HG03354 (cell line): ENCODE data around the gene MGAT1.
A peak's percentile ranks its signal among the peaks of the same experiment; 100 is the strongest.

Experiments used
- ATAC-seq: cut with Tn5 transposase; IDR thresholded peaks from one replicate; pipeline ENCODE4 v1.9.1; 2021; ENCODE audit warnings: mild to moderate bottlenecking; ENCODE audit not compliant: unreplicated experiment, poor library complexity, severe bottlenecking

The MGAT1 gene

DNA sequence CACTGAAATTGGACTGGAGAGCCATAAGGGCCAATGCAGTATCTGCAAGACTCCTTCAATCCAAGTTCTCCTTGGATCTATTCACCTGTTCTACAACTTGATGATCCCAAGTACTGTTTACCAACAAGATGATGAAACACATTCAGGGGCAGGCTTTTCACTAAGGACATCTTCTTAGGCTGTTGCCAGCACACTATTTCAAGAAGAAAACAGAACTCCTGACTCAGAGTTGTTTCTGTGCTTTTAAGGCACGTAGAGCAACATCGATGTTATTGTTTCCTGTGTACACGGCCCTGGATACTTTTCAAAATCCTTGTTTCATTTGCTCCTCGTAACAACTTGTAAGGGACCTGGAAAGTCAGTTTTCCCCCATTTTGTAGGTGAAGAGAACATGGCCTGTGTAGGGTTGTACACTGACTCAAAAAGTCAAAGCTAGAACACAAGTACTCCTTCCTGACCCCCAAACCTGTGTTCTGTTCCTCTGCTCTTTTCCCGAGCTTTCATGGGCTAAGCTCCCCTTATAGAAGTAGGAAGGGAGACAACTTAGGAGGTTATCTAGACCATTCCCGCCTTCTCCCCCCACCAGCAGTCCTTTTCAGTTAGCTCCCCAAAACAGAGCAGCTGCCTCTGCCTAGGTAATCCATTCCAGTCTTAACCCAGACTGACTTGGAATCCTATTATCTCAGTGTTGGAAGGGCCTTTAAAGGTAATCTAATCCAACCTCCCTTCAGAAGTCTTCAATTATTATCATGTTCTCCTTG is 5.2 kb upstream of the MGAT1 start:
- no peak for ATAC-seq

DNA sequence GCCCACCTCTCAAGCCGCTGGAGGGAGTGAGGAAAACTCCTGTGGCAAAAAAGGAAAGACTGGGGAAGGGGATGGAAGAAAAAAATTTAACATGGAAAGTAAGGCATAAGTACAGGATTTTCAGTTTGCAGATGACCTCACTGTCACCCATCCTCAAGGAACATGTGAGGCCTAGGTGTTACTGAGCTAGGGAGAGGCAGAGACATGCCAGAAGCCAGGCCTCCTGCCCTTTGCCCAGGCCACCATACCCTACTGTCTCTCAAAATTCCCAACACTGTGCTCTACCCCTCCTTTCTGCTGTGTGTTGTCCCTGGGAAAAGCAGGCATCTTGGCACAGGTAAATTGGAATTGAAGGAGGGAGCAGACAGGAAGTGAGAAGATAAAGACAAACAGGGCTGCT is 4.4 kb upstream of the MGAT1 start:
- ATAC-seq, result no peak

DNA sequence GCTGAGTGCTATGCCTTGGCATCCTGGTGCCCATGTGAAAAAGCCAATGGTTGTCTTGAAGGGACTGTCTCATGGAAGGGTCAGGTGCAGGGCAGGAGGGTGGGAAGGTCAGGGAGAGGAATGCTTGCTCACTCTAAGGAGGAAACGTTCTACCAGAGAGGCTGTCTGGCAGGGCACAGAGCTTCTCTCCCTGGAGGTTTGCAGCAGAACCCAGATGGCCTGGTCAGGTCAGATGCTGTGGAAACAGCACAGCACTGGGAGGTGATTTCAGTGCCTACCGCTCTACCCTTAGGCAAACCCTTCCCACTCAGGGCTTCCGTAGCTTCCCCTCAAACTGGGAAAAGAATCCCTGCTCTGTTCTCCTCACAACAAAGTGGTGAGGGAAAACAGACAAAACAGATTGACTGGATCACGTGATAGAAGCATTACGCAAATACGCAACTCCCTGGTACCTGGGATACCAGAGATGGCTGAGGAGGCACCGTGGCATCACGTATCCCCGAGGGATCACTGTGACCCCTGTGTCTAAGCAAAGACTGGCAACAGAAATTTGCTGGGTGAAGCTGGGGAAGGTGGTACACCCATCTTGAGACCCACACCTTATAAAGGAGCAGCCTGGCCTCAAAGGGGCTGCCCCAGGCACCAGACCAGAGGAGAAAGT is 3.9 kb upstream of the MGAT1 start:
- ATAC-seq, result no peak

DNA sequence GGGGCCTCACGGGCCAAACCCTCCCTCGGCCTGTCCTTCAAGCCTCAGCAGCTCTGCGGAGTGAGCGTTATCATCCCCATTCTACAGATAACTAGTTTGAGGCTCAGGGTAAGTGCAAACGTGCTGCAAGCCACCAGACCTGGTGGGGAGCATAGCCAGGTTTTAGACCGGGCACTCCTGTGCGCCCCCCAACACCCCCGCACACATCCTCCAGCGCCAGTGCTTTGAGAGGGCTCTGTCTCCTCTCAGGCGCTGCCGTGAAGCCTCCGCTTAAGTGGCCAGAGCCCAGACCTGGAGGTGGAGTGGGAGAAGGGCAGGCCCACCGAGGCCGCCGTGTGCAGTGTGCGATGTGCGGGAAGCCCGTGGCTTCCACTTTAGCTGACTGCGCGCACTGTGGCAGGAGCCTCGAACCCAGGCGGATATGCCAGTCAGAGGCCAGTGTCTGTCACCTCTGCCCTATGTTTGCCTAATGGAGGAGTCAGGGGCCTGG is 1.6 kb upstream of the MGAT1 start:
- ATAC-seq, result peak; percentile 1

DNA sequence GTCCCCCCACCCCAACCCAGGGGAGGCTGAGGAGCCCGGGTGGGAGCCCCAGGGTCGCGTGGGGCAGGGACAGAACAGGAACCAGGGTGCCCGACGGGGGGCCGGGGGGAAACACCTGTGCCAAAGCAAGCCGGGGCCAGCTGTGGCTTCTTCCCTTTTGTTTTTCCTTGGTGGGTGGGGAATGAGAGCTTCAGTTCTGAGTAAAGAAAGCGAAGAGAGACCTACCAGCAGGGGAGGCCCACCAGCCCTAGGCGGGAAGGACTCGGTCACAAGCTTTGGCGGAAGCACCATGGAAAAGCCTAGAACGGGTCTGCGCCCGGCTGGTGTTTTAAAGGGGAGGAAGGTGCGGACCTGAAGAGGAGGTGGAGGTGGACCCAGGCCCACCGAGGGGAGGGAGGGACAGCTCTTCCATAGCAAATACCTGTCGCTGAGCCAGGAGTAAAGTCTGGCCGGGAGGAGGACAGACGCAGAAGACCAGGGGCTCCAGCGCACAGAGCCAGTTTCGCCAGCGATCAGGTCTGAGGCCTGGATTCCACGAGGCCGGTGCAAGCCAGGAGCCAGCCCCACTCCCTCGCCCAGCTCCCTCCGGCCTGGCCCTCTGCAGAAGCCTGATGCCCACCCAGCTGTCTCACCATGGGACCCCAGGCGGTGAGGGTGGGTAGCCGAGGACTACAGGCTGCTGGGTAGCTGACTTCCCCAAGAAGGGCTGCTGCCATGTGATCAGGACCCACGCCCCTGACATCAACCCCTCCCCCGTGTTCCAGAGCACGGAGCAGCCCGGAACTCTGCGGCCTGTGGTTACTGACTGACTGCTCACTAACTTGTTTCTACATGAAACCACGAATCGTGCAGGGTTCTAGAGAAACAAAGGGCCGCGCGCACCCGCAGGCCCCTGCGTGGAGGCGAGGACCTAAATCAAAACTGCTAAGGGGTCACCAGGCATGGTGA is 849 bp upstream of the MGAT1 start:
- ATAC-seq, result peak; percentile 68

DNA sequence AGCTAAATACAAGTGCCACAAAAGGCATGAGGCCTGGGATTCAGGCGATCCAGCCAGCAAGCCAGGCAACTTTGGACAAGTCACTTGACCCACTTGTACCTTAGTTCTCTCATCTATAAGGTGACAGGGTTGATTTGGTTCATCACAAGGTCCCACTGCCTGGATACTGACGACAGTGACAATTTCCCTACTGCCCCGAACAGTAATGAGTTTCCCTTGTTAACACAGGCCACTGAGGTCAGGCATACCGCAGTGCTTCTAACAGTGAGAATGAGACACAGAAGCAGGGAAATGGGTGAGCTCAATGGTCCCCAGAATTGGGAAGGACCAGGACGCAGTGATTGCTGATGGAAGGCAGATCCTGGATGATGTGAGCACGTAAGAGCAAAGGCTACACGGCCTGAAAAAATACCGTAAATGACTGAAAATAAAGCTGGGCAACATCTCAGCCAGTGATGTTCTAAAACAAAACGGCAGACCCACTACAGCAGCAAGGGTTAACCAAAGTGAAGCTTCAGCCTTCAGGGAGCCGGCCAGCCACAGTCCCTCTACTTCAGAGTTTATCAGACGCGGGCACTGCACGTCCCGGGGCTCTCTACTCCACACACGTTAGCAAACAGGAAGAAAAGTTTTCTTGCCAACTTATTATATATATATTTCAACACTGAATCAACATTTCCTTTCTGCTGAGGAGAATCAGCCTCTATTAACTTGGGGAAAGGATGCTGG is 846 bp downstream of the MGAT1 start:
- peak; percentile 3 for ATAC-seq

DNA sequence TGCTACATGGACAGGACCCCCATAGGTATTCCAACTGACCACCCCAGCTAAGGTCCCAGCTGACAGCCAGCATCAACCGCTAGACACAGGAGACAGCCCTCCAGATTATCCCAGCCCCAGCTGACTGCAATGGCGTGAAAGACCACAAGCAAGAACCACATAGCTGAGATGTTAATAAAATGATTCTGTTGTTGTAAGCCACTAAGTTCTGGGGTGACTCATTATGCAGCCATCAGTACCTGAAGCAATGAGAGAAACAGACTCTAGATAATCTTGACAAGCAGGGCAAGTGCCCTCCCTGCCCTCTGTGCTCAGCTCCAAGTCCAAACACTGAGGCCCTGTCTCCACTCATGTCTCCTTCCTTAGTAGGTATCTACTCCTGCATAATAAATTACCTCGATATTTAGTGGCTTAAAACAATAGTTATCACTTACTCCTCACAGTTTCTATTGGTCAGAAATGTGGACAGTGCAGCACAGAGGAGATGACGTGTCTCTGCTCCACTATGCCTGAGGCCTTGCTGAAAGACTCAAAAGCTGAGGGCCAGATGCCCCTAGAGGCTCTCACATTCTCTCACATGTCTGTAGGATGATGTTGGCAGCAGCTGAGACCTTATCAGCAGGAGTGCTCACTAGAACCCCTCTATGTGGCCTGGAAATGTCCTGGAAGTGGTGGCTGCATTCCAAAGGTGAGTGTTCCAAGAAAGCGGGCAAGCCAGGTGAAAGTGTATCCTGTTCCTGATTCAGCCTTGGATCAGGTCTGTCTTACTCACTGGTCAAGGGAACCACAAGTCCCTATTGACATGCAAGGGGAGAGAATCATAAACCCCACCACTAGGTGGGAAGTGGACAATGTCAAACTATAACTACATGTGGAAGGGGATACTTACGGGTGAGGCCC is 2.5 kb downstream of the MGAT1 start:
- no peak for ATAC-seq

DNA sequence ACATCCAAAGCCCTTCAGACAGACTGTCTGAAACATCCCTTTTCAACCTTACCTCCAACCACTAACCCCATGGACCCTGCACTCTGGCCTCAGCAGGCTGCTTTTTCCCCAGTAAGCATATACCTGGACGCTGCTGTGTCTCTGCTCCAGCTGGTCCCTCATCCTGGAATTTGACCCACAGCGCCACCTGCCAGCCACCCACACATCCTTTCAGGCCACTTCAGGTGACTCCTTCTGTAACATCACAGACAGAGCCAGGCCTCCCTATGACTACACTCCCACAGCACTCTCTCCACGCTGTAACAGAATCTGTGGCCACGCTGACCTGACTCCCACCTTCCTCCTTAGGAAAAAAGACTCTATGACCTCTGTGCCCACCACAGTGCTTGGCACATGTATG is 3.4 kb downstream of the MGAT1 start:
- ATAC-seq, result no peak

DNA sequence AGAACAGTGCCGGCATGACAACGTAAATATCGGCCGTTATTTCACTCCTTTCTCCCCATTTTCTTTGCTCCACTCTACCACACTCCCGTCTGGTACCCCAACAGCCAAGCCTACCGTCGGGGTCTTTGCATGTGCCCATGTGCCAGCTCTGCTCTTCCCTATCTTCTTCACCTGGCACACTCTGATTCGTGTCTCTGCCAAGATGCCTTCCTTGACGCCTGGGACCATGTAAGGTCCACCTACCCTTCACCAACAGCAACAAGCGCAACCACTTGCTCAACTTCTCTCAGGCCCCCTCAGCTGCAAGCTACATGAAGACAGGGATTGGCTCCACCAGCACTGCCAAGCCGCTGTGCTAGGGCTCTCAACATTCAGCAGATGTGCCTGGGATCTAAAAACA is 4.4 kb downstream of the MGAT1 start:
- no peak for ATAC-seq

DNA sequence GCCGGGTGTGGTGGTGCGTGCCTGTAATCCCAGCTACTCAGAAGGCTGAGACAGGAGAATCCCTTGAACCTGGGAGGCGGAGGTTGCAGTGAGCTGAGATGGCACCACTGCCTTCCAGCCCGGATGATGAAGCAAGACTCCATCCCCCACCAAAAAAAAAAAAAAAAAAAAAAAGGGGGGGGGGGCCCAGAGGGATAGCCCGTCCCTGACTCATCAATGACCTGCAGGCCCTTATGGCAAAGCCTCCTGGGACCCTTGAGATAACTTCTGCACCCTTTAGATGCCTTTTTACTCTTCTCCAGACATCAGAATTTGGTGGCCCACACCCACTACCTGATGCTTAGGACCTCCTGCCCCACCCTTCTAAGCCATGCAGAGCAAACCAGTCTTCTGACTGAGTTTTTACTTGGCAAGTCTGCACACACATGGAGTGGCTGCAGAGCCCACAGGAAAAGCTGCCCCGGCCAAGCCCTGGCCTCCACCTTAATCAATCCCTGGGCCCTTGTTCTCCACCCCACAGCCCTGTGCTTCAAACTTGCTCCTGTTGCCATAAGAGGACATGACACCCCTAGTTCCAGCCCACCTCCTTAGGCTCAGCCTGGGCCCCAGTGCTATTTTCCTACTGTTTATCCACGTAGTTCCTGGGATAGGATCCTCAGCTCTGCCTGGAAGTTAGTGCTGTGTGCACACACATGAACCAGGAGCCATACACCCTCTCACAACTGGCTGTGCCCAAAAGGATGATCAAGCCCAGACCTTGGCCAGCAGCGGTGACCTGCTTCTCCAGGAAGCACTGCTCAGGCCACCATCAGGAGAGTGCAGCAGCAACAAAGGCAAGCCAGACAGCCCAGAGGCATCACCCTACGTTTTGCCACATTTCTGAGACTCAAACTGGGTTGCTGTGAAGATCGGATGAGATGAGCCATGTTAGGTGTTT is 5.1 kb downstream of the MGAT1 start:
- ATAC-seq, result no peak

DNA sequence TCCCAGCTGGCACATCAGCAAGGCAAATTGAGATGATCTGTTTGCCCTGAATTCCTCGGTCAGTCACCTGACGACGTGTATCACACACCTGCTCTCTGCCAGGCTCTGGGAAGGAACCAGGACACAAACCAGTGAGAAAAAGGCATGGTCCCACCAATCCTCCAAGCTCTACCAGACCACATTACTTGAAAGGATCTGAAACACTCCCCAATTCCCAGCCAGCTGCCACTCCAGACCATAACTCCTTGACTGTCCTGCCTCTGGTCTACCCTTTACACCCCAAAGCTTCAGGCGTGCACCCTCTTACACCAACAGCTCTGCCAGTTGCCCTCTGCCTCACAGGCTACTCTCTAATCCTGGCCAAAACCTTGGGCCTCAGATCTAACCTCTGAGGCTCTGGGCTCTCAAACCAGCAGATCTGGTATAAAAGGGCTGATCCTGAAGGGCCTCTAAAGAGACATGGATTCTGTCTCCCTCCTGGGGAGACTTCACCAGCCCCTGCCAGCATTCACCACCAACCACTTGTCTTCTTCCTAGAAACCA is 6.8 kb downstream of the MGAT1 start:
- no peak for ATAC-seq

DNA sequence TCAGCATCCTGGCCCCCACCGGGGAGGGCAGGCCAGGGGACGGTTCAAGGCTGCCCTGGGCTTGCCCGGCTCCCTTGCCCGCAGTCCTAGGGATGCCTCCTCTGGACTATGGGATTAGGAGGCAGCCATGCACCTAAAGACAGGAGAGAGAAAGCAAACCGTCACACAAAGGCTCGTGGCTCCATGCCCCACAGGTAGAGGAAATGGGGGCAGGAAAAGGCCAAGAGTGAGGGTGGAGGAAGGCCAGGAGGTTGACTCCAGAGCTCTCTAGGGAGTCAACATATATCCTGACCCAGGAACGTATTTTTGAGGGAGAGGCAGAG is 9.7 kb downstream of the MGAT1 start:
- ATAC-seq, result no peak

DNA sequence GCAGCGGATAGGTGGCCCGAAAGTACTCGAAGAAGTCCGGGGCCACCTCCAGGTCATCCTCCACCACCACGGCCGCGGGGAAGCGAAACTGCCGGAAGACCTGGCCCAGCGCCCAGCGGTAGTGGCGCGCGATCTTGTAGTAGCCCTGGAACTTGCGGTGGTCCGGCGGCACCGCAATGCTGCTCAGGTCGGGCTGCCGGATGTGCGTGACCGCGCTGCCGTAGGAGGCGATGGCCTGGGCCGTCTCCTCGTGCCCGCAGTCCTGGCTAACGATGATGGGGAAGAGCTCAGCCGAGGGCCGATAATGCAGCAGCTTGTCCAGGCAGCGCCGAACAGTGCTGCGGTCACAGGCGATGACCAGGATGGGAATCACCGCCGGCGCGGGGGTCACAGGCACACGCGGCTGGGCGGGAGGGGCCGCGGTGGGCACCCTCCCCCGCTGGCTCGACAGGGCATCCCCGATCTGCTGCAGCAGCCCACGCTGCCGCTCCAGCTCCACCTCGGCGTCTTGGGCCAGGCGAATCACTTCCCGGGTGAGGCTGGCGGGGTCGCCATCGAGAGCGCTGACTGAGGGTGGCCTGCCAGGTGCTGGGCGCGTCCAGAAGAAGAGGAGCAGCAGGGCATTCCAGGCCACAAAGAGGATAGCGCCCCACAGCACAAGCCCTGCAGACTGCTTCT is 10.2 kb downstream of the MGAT1 start:
- ATAC-seq, result no peak

DNA sequence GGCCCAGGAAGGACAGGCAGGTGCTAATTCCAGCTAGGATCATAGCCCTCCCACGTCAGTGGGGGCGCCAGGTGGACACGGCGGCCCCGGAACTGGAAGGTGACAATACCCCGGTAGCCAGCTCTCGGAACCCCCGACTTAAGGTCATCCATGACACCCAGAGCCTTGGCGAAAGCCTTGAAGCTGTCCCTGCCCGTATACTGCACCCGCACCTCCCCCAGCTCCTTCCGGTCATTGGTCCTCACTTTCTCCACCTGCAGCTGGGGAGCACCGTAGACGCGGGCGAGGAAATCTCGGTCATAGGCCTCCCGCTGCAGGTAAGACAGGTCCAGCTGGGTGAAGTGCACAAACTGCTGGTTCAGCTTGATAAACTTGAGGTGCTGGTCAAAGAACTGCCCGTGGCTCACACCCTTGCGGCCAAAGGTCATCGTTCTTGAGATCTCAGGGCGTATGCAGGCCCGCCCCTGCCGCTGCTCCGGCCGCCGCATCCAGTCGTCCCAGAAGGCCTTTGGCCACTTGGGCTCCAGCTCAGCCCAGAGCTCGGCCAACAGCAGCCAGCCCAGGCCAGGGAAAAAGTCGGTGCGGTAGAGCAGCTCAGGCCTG is 10.9 kb downstream of the MGAT1 start:
- ATAC-seq, result no peak

DNA sequence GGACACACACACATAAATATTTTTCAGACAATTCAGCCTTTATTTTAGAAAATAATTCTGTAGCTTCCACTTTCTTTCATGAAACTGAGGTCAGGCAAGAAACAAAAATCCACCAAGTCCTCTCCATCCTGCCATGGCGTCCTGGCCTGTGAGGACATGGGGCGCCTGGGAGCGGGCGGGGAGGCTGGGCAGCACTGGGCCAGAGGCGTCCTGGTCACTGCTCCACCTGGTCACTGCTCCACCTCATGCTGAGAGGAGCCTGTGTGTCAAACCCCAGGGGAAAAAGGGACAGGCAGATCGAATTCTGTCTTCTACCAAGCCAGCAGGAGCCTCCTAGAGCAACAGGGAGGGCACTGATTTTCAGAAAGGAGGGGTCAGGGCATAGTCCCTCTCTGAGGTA is 12.1 kb downstream of the MGAT1 start:
- no peak for ATAC-seq

DNA sequence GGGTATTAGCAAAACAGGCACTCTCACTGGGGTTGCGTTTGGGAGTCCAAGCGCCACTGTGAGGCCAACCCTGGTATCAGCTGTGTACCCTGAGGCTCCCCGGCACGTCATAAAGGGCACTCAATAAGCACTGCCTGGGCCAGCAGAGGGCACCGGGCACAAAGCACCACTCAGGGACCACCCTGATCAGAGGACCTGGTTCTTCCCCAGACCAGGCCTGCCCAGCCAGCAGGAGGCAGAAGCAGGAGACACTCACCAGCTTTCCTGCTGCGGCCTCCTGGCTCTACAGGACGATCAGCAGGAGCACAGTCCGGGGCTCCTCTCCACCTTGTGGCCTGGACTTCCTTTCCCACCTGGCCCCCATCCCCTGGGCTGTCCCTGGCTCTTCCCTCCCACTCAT is 12.6 kb downstream of the MGAT1 start:
- ATAC-seq, result no peak
